Dendritic cell treated with granulocyte-macrophage colony-stimulating factor and Interleukin-4, amounts not matched to agents 40 ng/mL and 50 ng/mL, for 4 days (primary cell): Measurements from ENCODE around the gene KRTAP12-4.
"Not testable (repeated sequence)": the region's sequence is repeated elsewhere in the genome, so short reads cannot be mapped to it uniquely, and the experiment has no call there.

ENCODE experiments used
- H3K27ac Mint-ChIP-seq: one replicate; pipeline ENCODE4 v1.8.0; 2022; ENCODE audit warnings: mild to moderate bottlenecking, mixed read lengths
- H3K27me3 Mint-ChIP-seq: one replicate; pipeline ENCODE4 v1.8.0; 2022; ENCODE audit warnings: mild to moderate bottlenecking, mixed read lengths
- H3K36me3 Mint-ChIP-seq: one replicate; pipeline ENCODE4 v1.8.0; 2022; ENCODE audit warnings: low read depth, mixed read lengths
- H3K4me1 Mint-ChIP-seq: one replicate; pipeline ENCODE4 v1.8.0; 2022; ENCODE audit warnings: low read depth, mixed read lengths
- H3K4me3 Mint-ChIP-seq: one replicate; pipeline ENCODE4 v1.8.0; 2022; ENCODE audit warnings: mild to moderate bottlenecking, moderate library complexity, mixed read lengths
- H3K9me3 Mint-ChIP-seq: one replicate; pipeline ENCODE4 v1.8.0; 2022; ENCODE audit warnings: mixed read lengths
- intact Hi-C: fragments of 100-400 bp; cut with micrococcal nuclease; formaldehyde crosslinking; loops from one replicate; pipeline ENCODE4 v1.15.0; 2022

Gene KRTAP12-4

GRCh38 chr21:44639331-44639655 is 15.2 kb downstream of the KRTAP12-4 start:
- Mint-ChIP-seq H3K27me3 (peaks cover 6% of the 10 kb centered on the region), H3K4me3 (no peak overlapping the region), H3K36me3 (no peaks in the 10 kb centered on the region), H3K9me3 (peaks cover 37% of the 10 kb centered on the region), H3K4me1 (no peaks in the 10 kb centered on the region), H3K27ac (no peak overlapping the region)
- intact Hi-C loops = no loop called here

DNA sequence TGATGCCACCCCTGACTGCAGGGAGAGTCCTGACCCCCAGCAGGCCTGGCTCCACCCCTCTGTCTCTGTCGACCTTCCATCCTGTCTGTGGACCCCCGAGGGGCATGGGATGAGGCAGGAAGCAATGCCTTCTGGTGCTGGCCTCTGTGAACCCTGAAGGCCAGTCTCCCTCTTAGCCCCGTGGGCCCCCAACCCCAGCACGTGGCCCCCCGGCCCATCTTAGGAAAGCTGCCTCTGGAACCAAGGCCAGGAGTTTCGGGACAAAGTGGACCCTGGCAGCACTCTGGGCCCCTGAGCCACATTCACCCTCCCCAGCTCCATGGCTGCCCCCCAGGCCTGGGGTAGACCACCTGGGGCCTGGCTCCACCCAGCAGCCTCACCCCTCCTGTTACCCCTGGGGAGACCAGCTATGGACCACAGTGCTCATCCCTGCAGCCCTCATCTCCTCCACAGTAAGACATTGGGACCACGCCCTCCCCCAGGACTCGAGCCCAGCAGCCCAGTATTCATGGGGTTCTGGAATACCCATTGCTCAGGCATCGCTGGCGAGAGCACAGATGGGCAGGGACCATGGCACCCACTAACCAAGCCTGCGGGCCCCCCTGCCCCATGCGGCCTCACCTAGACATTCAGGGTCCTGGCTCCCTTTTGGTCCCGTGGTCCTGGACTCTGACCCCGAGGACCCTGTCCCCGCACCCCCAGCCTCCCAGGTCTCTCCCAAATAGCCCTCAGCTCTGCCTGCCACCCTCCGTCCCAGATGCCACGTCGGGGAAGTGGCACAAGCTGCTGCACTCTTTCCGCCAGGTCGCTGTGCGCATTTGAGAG is 15.7 kb downstream of the KRTAP12-4 start:
- H3K27me3 Mint-ChIP-seq, intact Hi-C loops, H3K36me3 Mint-ChIP-seq, H3K27ac Mint-ChIP-seq, H3K4me3 Mint-ChIP-seq, H3K4me1 Mint-ChIP-seq: not testable (repeated sequence)
- peaks cover 31% of the 10 kb centered on the region for H3K9me3 Mint-ChIP-seq

DNA sequence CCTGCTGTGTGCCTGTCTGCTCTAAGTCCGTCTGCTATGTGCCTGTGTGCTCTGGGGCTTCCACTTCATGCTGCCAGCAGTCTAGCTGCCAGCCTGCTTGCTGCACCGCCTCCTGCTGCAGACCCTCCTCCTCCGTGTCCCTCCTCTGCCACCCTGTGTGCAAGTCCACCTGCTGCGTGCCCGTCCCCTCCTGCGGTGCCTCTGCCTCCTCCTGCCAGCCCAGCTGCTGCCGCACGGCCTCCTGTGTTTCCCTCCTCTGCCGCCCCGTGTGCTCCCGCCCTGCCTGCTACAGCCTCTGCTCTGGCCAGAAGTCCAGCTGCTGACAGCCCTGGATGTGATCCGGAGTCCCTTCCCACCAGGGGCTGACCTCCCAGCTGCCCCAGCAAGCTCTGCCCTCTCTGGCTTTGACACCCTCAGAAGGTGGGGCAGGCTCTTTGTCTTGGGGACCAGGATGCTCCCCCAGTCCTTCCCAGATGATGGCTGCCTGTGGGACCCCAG is 16.6 kb downstream of the KRTAP12-4 start:
- H3K27me3 Mint-ChIP-seq, H3K36me3 Mint-ChIP-seq, intact Hi-C loops, H3K27ac Mint-ChIP-seq, H3K4me3 Mint-ChIP-seq, H3K4me1 Mint-ChIP-seq: not testable (repeated sequence)
- H3K9me3 Mint-ChIP-seq = peaks cover 30% of the 10 kb centered on the region

- no peaks in the 10 kb centered on the region for H3K36me3 Mint-ChIP-seq
- H3K4me3 Mint-ChIP-seq = no peak within 1 kb of the TSS
- H3K9me3 Mint-ChIP-seq = peaks cover 34% of the 10 kb centered on the region
- H3K4me1 Mint-ChIP-seq = no peaks in the 10 kb centered on the region
- peaks cover 6% of the 10 kb centered on the region for H3K27me3 Mint-ChIP-seq
- intact Hi-C loops = no loop called here
- no peak within 1 kb of the TSS for H3K27ac Mint-ChIP-seq
Observed at GRCh38 chr21:44637018-44637850, 17.2 kb downstream of the KRTAP12-4 start, which contains the start of gene KRTAP10-10. TSS of gene KRTAP10-10 (plus strand) at chr21:44637356. CDS start at chr21:44637418, 62 bp downstream.

DNA sequence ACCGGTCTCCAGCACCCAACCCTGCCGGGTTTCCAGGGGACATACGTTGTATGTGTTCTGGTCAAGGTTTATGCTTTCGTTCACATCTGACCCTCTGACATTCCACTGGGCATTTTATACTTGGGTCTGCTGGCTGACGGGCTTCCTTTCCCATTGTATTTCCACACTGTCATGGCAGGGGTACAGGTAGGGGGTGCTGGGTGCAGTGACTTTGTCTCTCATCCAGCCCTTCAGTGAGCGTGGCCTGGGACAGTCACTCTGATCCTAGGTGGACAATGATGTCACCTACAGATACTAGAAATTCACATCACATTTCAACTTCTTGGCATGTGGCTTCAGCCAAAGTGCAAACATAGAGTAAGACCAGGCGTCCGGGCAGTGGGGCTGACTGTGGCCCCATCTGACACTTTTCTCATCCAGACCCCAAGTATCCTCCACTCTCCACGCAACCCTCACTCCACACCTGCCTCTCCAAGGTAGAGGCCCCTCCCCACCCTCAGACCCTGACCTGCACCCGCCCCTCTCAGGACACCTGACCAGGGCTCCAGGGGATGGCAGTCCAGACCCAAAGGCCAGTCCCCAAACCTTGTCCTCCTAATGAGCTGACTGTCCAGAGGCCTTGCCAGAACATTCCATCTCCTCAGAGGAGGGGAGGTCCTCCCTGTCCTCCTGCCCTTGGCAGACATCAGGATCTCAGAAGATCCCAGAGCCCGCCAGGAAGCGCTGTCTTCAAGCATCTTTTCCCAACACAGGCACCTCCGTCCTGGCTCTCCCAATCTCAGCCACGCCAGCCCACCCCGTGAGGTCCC is 18.0 kb downstream of the KRTAP12-4 start:
- H3K27me3 Mint-ChIP-seq = peaks cover 8% of the 10 kb centered on the region
- no peak overlapping the region for H3K4me3 Mint-ChIP-seq
- H3K27ac Mint-ChIP-seq = no peak overlapping the region
- H3K4me1 Mint-ChIP-seq = no peaks in the 10 kb centered on the region
- H3K36me3 Mint-ChIP-seq = no peaks in the 10 kb centered on the region
- intact Hi-C loops = no loop called here
- peaks cover 39% of the 10 kb centered on the region for H3K9me3 Mint-ChIP-seq

- Mint-ChIP-seq H3K36me3 (no peaks in the 10 kb centered on the region), H3K27ac (no peak overlapping the region), H3K4me3 (no peak overlapping the region), H3K4me1 (no peaks in the 10 kb centered on the region), H3K9me3 (peaks cover 41% of the 10 kb centered on the region), H3K27me3 (peaks cover 19% of the 10 kb centered on the region)
- intact Hi-C loops = no loop called here
Observed at GRCh38 chr21:44632067-44632466, 22.4 kb downstream of the KRTAP12-4 start.

DNA sequence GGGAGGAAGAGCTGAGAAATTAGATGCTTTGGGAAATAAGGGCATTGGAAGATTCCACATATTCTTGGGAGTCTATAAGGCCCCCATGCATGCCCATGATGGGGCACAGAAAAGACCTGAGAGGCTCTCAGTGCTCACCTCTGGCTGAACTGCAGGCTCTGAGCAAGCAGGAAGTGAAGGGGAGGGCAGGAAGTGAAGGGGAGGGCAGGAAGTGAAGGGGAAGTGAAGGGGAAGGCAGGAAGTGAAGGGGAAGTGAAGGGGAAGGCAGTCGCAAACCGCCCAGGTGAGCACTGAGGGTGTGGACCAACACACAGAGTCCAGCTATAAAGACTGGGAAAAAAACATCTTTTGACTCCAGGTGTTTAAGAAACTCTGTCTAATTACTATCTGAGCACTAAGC is 24.0 kb downstream of the KRTAP12-4 start:
- H3K4me1 Mint-ChIP-seq = no peaks in the 10 kb centered on the region
- no peak overlapping the region for H3K27ac Mint-ChIP-seq
- H3K36me3 Mint-ChIP-seq = no peaks in the 10 kb centered on the region
- no peak overlapping the region for H3K4me3 Mint-ChIP-seq
- peaks cover 18% of the 10 kb centered on the region for H3K27me3 Mint-ChIP-seq
- H3K9me3 Mint-ChIP-seq = peaks cover 41% of the 10 kb centered on the region
- intact Hi-C loops = no loop called here

GRCh38 chr21:44628707-44629391 is 25.6 kb downstream of the KRTAP12-4 start:
- H3K27ac Mint-ChIP-seq = no peak overlapping the region
- no peaks in the 10 kb centered on the region for H3K36me3 Mint-ChIP-seq
- intact Hi-C loops = no loop called here
- H3K4me3 Mint-ChIP-seq = no peak overlapping the region
- peaks cover 52% of the 10 kb centered on the region for H3K9me3 Mint-ChIP-seq
- no peaks in the 10 kb centered on the region for H3K4me1 Mint-ChIP-seq
- peaks cover 21% of the 10 kb centered on the region for H3K27me3 Mint-ChIP-seq

GRCh38 chr21:44627831-44628233 is 26.6 kb downstream of the KRTAP12-4 start:
- H3K4me3 Mint-ChIP-seq, H3K4me1 Mint-ChIP-seq, intact Hi-C loops, H3K36me3 Mint-ChIP-seq, H3K27ac Mint-ChIP-seq: not testable (repeated sequence)
- Mint-ChIP-seq H3K9me3 (peaks cover 55% of the 10 kb centered on the region), H3K27me3 (peaks cover 21% of the 10 kb centered on the region)

GRCh38 chr21:44627181-44627822 is 27.2 kb downstream of the KRTAP12-4 start:
- H3K9me3 Mint-ChIP-seq = peaks cover 55% of the 10 kb centered on the region
- H3K4me3 Mint-ChIP-seq, intact Hi-C loops, H3K4me1 Mint-ChIP-seq, H3K36me3 Mint-ChIP-seq, H3K27ac Mint-ChIP-seq: not testable (repeated sequence)
- H3K27me3 Mint-ChIP-seq = peaks cover 21% of the 10 kb centered on the region

DNA sequence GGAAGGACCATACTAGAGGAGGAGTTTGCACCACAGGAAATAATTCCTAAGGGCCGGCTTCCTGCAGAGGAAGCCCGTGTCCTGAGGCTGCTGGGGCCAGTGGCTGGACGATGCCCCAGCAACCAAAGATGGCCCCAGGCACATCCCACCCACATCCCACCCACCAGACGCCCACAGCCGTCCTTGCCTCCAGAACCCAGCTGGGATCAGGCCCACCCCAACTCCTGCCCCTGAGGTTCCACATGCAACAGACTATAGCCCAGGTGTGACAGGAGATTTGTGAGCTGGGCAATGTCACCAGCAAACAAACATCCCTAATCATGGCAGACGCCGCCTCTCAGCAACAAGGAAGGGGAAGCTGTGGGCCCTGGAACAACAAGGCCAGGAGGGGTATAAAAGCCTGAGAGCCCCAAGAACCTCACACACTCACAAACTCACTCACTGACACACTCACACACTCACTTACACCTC is 27.8 kb downstream of the KRTAP12-4 start, which contains the start of gene KRTAP10-9:
Gene KRTAP10-9 (plus strand): TSS at position 421 of the 471 bp plus-strand sequence. CDS start 79 bp downstream, outside the sequence.
- Mint-ChIP-seq H3K27ac (no peak within 1 kb of the TSS), H3K36me3 (no peaks in the 10 kb centered on the region), H3K9me3 (peaks cover 55% of the 10 kb centered on the region), H3K4me1 (no peaks in the 10 kb centered on the region), H3K4me3 (no peak within 1 kb of the TSS), H3K27me3 (peaks cover 20% of the 10 kb centered on the region)
- intact Hi-C loops = no loop called here

- H3K4me3 Mint-ChIP-seq = no peak overlapping the region
- intact Hi-C loops = no loop called here
- H3K9me3 Mint-ChIP-seq = peaks cover 54% of the 10 kb centered on the region
- H3K27me3 Mint-ChIP-seq = peaks cover 18% of the 10 kb centered on the region
- no peaks in the 10 kb centered on the region for H3K4me1 Mint-ChIP-seq
- H3K36me3 Mint-ChIP-seq = no peaks in the 10 kb centered on the region
- H3K27ac Mint-ChIP-seq = no peak overlapping the region
Observed at GRCh38 chr21:44626262-44626661, 28.2 kb downstream of the KRTAP12-4 start.

DNA sequence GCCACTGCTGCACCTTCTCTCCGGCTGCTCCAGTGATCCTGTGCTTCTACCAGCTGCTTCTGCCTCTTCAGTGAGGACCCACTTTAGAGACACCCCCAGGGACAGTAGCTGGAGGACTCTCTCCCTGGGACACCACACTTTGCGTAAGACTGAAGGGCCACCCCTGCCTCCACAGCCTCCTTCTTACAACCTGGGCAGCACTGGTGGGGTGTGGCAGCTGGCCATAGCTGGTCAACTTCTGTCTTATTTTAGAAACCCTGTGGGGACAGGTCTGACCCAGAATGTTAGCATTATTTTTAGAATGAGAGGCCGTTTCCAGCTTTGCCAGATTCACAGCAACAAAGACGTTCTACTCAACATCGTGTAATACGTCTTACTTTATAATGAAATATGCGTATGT is 28.7 kb downstream of the KRTAP12-4 start:
- H3K4me3 Mint-ChIP-seq = no peak overlapping the region
- intact Hi-C loops = no loop called here

More for the DNA sequence above, 28.7 kb downstream of the KRTAP12-4 start:
- H3K4me1 Mint-ChIP-seq = no peaks in the 10 kb centered on the region
- no peaks in the 10 kb centered on the region for H3K36me3 Mint-ChIP-seq
- H3K27ac Mint-ChIP-seq = no peak overlapping the region
- peaks cover 15% of the 10 kb centered on the region for H3K27me3 Mint-ChIP-seq
- H3K9me3 Mint-ChIP-seq = peaks cover 52% of the 10 kb centered on the region
